Effector memory CD4-positive, alpha-beta T cell (primary cell): ENCODE data around the gene CYBA.
"Not testable (repeated sequence)": the region's sequence is repeated elsewhere in the genome, so short reads cannot be mapped to it uniquely, and the experiment has no call there.

Experiments used
- DNase-seq, 3 donors: peaks; one replicate each; pipeline ENCODE4 v3.0.0-alpha.2; 2020
- H3K27ac ChIP-seq: 2 replicates; pipeline ENCODE4 v1.7.0; 2013; ENCODE audit warnings: mild to moderate bottlenecking, low read length, moderate library complexity; ENCODE audit not compliant: insufficient read depth, poor library complexity, severe bottlenecking
- H3K27me3 ChIP-seq: replicated peaks from 2 replicates; pipeline ENCODE4 v1.7.0; 2013; ENCODE audit warnings: mild to moderate bottlenecking, low read length; ENCODE audit not compliant: insufficient read depth, control insufficient read depth, poor library complexity, severe bottlenecking
- H3K36me3 ChIP-seq: 2 replicates; pipeline ENCODE4 v1.7.0; 2013; ENCODE audit warnings: mild to moderate bottlenecking, low read length, moderate library complexity; ENCODE audit not compliant: control insufficient read depth, insufficient read depth
- H3K4me1 ChIP-seq: 2 replicates; pipeline ENCODE4 v1.7.0; 2013; ENCODE audit warnings: low read length, mild to moderate bottlenecking; ENCODE audit not compliant: control insufficient read depth, insufficient read depth, poor library complexity, severe bottlenecking
- H3K4me3 ChIP-seq: 2 replicates; pipeline ENCODE4 v1.7.0; 2013; ENCODE audit warnings: low read length, low read depth, mild to moderate bottlenecking; ENCODE audit not compliant: insufficient read depth, poor library complexity, severe bottlenecking
- H3K9me3 ChIP-seq: 2 replicates; pipeline ENCODE4 v1.7.0; 2013; ENCODE audit warnings: mild to moderate bottlenecking, low read length, moderate library complexity; ENCODE audit not compliant: control insufficient read depth

Gene CYBA

DNA sequence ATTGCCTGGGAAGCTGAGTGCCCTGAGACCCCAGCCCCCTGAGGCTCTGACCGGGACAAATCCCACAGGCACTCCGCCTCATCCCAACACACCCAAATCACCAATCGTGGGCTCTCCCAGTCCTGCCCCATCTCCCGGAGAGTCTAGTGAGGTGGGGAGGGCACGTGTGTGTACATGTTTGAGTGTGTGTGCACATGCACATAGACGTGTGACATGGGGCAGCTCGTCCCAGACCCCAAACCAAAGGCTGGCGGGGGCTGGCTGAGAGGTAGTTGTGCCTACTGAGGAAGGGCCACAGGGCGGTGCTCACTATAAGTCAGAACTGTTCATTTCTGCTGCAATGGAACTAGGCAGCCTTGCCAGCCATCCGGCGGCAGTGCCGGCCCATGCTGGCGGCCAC, 26.9 kb upstream of the CYBA start:
- DNase-seq = no peak
- H3K27ac ChIP-seq = no peak overlapping the region
- no peaks in the 10 kb centered on the region for H3K27me3 ChIP-seq
- peaks cover 39% of the 10 kb centered on the region for H3K36me3 ChIP-seq
- no peak overlapping the region for H3K4me3 ChIP-seq
- H3K4me1 ChIP-seq = peaks cover 20% of the 10 kb centered on the region
- no peaks in the 10 kb centered on the region for H3K9me3 ChIP-seq

DNA sequence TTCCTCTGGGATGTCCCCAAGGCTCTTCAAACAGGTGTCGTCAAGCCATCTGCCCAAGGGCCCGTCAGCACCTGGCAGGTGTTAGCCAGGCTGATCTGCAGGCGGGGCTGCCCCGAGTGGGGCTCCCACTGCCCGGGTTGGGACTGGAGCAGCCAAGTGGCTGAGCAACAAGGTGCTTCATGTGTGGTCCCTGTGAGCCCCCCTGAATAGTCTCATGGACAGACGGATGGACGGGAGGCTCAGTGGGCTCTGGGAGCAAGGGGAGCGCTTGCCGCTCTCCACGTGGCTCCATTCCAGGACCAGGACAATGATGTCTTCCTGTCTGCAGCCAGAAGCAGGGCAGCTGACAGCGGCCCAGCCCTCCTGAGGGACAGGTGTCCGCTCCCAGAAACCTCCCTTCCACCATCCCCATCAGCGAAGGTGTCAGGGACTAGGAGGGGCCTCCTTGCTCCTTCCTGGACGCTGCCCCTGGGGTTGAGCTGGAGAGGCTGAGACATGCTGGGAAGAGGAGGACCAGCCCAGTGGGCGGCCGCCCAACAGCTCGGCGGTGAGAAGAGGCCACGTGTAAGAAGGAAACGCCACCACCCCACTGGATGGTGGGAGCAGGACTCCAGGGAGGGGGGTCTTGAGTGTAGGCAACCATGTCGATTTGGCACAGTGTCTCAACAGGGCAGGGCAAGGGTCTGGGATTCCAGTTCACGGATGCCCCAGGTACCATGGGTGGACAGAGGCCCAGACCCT, 25.8 kb upstream of the CYBA start:
- Histone ChIP-seq H3K36me3 (peaks cover 39% of the 10 kb centered on the region), H3K4me3 (no peak overlapping the region), H3K27me3 (no peaks in the 10 kb centered on the region), H3K27ac (no peak overlapping the region), H3K9me3 (no peaks in the 10 kb centered on the region), H3K4me1 (peaks cover 12% of the 10 kb centered on the region)
- no peak for DNase-seq

DNA sequence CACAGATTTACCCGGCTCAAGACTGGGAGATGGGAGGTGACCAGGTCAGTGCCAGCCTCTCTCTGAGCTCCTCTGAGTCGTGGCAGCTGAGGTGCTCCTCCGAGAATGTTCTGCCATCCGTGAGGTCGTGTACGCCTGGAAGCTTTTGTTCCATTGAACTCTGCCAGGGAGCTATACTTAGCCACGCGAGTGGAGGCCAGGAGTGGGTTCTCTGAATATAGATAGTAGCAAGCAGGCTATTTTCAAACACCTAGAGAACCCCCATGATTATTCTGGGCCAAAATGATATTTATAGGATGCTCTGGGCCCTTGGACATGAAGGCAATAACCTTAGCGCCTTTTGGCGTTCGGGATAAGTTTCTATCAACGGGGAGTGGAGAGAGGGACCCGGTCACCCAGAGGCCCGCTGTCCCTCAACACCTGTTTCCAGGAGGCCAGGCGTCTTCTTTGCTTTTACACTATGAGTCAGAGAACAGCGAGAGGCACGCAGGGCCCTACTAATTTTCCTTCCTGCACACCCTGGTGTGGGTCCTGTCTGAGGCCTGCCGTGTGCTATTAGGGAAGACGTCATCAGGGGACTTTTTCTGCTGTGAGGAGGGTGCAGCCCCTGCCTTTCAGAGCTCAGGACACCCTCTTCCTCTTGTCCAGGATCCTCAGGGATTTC, 23.0 kb upstream of the CYBA start:
- Histone ChIP-seq H3K4me1 (no peaks in the 10 kb centered on the region), H3K9me3 (no peaks in the 10 kb centered on the region), H3K27ac (no peak overlapping the region), H3K36me3 (peaks cover 27% of the 10 kb centered on the region), H3K27me3 (no peaks in the 10 kb centered on the region), H3K4me3 (no peak overlapping the region)
- no peak for DNase-seq

DNA sequence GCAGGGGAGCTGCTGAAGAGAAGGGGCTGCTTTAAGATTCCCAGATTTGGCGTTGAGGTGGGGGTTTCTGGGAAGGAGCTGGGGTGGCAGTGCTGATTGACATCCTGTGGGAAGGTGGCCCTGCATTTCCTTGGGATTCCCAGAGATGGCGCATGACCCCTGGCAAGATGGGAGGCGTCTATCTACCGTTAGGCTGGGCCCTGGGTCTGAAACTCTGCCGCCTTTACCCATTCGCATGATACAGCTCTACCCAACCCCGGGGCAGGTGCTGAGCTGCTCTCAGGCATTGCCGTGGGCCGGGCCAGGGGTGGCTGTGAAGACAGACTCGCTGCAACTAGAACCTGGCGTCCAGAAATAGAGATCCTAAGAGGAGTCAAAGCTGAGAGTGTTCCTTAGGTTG, 21.9 kb upstream of the CYBA start:
- Histone ChIP-seq H3K4me1 (no peaks in the 10 kb centered on the region), H3K4me3 (no peak overlapping the region), H3K36me3 (peaks cover 16% of the 10 kb centered on the region), H3K27me3 (no peaks in the 10 kb centered on the region), H3K27ac (no peak overlapping the region), H3K9me3 (no peaks in the 10 kb centered on the region)
- DNase-seq = no peak

DNA sequence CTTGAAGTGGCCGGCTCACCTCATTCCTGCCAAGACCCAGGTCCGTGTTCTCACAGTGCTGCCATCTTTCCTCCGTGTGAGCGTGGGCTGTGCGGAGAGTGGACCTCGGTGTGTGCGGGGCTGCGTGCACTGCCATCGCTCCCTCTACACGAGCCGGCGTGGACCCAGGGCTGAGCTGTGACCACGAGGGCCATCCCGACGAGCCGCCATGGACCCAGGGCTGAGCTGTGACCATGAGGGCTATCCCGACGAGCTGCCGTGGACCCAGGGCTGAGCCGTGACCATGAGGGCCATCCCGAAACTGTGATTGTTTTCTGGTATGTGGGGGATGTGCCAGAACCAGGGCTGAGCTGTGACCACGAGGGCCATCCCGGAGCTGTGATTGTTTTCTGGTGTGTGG, 21.0 kb upstream of the CYBA start:
- Histone ChIP-seq H3K27ac (no peak overlapping the region), H3K36me3 (peaks cover 7% of the 10 kb centered on the region), H3K4me1 (no peaks in the 10 kb centered on the region), H3K9me3 (no peaks in the 10 kb centered on the region), H3K27me3 (no peaks in the 10 kb centered on the region), H3K4me3 (no peak overlapping the region)
- DNase-seq = no peak

DNA sequence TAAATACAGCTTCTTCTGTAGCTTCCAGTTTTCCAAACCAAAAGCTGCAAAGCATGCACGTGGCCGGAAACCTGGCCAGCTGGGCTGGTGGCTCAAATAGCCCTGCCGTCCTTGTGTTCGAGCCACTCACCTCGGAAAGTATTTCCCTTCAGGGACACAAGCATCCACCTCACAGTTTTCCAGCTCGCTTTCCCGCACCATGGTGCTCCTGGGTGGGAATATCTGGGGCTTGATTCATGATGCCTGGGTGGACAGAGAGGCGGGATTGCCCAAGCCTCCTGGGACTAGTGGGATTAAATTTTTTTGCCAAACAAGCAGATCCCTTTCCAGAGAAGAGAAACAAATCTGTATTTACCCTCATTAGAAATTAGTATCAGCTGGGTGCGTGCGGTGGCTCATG, 19.1 kb upstream of the CYBA start:
- no peaks in the 10 kb centered on the region for H3K4me1 ChIP-seq
- H3K9me3 ChIP-seq = no peaks in the 10 kb centered on the region
- no peaks in the 10 kb centered on the region for H3K27me3 ChIP-seq
- no peaks in the 10 kb centered on the region for H3K36me3 ChIP-seq
- H3K27ac ChIP-seq = no peak overlapping the region
- H3K4me3 ChIP-seq = no peak overlapping the region
- DNase-seq = no peak

DNA sequence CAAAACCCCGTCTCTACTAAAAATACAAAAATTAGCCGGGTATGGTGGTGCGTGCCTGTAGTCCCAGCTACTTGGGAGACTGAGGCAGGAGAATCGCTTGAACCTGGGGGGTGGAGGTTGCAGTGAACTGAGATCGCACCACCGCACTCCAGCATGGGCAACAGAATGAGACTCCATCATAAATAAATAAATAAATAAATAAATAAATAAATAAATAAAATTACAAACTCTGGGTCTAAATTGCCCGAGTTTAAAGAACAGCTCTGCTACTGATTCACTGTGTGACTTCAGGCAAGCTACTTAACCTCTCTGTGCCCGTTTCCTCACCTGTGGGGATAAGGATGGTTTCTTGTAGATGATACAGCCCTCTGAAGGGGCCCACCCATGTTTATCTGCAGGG, 18.6 kb upstream of the CYBA start:
- H3K4me1 ChIP-seq, H3K9me3 ChIP-seq, H3K27me3 ChIP-seq, H3K27ac ChIP-seq, H3K4me3 ChIP-seq, DNase-seq, H3K36me3 ChIP-seq: not testable (repeated sequence)

DNA sequence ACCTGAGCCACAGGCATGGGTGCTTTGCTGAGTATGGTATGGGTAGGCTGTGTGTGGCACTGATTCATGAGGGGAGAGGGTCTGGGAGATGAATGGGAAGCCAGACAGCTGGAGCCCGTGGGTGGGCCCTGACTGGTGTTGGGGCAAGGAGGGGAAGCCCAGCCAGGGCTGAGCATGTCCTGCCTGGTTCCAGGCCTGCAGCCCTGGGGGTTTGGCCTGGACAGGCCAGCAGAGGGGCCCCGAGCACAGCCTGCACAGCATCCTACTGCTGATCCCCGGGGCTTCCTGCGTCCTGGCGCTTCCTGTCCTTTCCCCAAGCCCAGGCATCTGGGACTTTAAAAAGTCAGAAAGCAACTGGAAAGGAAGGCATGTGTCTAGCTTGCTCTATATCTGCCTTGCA, 16.6 kb upstream of the CYBA start:
- Histone ChIP-seq H3K9me3 (no peaks in the 10 kb centered on the region), H3K4me1 (peaks cover 6% of the 10 kb centered on the region), H3K27me3 (no peaks in the 10 kb centered on the region), H3K27ac (no peak overlapping the region), H3K36me3 (no peaks in the 10 kb centered on the region), H3K4me3 (no peak overlapping the region)
- DNase-seq = no peak

DNA sequence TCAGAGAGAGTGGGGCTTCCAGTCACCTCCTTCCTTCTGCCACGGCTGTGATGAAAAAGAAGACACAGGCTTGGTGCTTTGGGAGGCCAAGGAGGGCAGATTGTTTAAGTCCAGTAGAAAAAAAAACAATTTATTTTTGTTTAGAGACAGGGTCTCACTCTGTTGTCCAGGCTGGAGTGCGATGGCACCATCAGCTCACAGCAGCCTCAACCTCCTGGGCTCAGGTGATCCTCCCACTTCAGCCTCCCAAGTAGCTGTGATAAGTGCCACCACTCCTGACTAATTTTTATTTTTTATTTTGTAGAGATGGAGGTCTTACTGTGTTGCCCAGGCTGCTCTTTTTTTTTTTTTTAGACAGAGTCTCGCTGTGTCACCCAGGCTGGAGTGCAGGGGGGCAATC, 14.7 kb upstream of the CYBA start:
- no peak for DNase-seq
- peaks cover 14% of the 10 kb centered on the region for H3K4me1 ChIP-seq
- H3K27ac ChIP-seq = no peak overlapping the region
- no peaks in the 10 kb centered on the region for H3K9me3 ChIP-seq
- no peaks in the 10 kb centered on the region for H3K36me3 ChIP-seq
- no peaks in the 10 kb centered on the region for H3K27me3 ChIP-seq
- H3K4me3 ChIP-seq = no peak overlapping the region

DNA sequence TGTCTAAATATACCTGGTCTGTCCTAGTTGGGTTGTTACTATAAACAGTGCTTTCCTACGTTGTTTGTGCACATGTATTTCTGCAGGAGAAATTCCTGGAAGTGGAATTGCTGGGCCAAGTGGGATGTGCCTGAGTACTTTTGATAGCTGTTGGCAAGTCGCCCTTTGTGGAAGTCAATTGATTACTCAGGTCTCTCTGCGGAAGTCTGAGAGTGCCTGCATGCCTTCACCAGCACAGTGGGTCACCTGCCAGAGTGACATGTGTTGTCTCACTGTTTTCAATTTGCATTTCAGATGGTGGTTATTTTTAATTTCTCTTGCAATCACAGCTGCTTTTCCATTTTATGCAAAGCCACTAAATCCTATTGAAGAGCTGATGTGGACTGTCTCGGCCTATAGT, 14.3 kb upstream of the CYBA start:
- no peaks in the 10 kb centered on the region for H3K27me3 ChIP-seq
- H3K4me1 ChIP-seq = peaks cover 14% of the 10 kb centered on the region
- no peak for DNase-seq
- no peak overlapping the region for H3K27ac ChIP-seq
- no peaks in the 10 kb centered on the region for H3K9me3 ChIP-seq
- H3K36me3 ChIP-seq = no peaks in the 10 kb centered on the region
- no peak overlapping the region for H3K4me3 ChIP-seq
